K562 (cell line): ENCODE data around the gene AIFM3. TPM values are rescaled to one million over a fixed set of nuclear protein-coding genes. Genes with fewer than 3 reads are reported as not detected.

Source experiments
- CHD2 ChIP-seq: IDR thresholded peaks from 2 replicates; pipeline ENCODE4 v1.6.1; 2011; ENCODE audit warnings: low read depth, low read length
- DACH1 ChIP-seq: fragments of 450-650 bp; IDR thresholded peaks from 2 replicates; pipeline ENCODE4 v1.6.1; 2018; ENCODE audit not compliant: partially characterized antibody
- E2F1 ChIP-seq: sonication (generic); formaldehyde crosslinking; IDR thresholded peaks from 2 replicates; pipeline ENCODE4 v1.8.1; 2023; ENCODE audit warnings: mild to moderate bottlenecking, missing genetic modification reagents, moderate library complexity
- FOS ChIP-seq: IDR thresholded peaks from 3 replicates; pipeline ENCODE4 v1.6.1; 2011; ENCODE audit not compliant: insufficient read length; ENCODE audit errors: extremely low read depth
- HNRNPLL ChIP-seq: fragments of 200-400 bp; formaldehyde crosslinking; IDR thresholded peaks from 2 replicates; pipeline ENCODE4 v1.6.1; 2017; ENCODE audit warnings: low read length, low read depth, mild to moderate bottlenecking; ENCODE audit not compliant: poor library complexity, severe bottlenecking
- KDM2B ChIP-seq: fragments of 250-450 bp; sonication (Bioruptor Pico); IDR thresholded peaks from 2 replicates; pipeline ENCODE4 v1.8.0; 2021; ENCODE audit warnings: mild to moderate bottlenecking, moderate library complexity
- MTA1 ChIP-seq: fragments of 450-650 bp; IDR thresholded peaks from 2 replicates; pipeline ENCODE4 v1.6.1; 2017; ENCODE audit warnings: borderline replicate concordance
- PTBP1 ChIP-seq: fragments of 200-400 bp; formaldehyde crosslinking; IDR thresholded peaks from 2 replicates; pipeline ENCODE4 v1.6.1; 2017; ENCODE audit warnings: low read depth, low read length
- RFX5 ChIP-seq: IDR thresholded peaks from 2 replicates; pipeline ENCODE4 v1.6.1; 2011; ENCODE audit warnings: low read depth, mild to moderate bottlenecking, improper control_type of control experiment, low read length
- STAT5A ChIP-seq: IDR thresholded peaks from 2 replicates; pipeline ENCODE4 v1.6.1; 2012; ENCODE audit warnings: low read length, inconsistent platforms, borderline replicate concordance
- TBL1XR1 ChIP-seq, 2 experiments: IDR thresholded peaks; 2 replicates each; pipeline ENCODE4 v1.6.1; 2012; ENCODE audit warnings: improper control_type of control experiment in 2 of 2, low read length in 2 of 2, mild to moderate bottlenecking in 1 of 2
- TCF7L2 ChIP-seq: fragments of 150-350 bp; IDR thresholded peaks from 2 replicates; pipeline ENCODE4 v1.6.1; 2016; ENCODE audit warnings: low read depth, mild to moderate bottlenecking, low read length, moderate library complexity
- TSC22D4 ChIP-seq: fragments of 450-650 bp; IDR thresholded peaks from 2 replicates; pipeline ENCODE4 v1.6.1; 2016; ENCODE audit warnings: missing genetic modification characterization, missing biosample characterization, control low read depth
- ZFPM2 ChIP-seq: fragments of 250-450 bp; sonication (Bioruptor Pico); IDR thresholded peaks from 2 replicates; pipeline ENCODE4 v1.5.1; 2022; ENCODE audit warnings: mild to moderate bottlenecking
- ZNF699 ChIP-seq: fragments of 250-450 bp; sonication (Bioruptor Pico); IDR thresholded peaks from 2 replicates; pipeline ENCODE4 v1.8.0; 2021; ENCODE audit warnings: mild to moderate bottlenecking, moderate library complexity; ENCODE audit not compliant: insufficient replicate concordance
- polyA plus RNA-seq, 8 experiments: library from polyadenylated mRNA; depleted of rRNA in 4 of 8; stranded (reverse) in 5 of 8; unstranded in 3 of 8; fragments of >200 nt; fragmentation: Nextera tagmentation in 2 of 8; fragmentation: Illumina TruSeq in 1 of 8; extraction: Ambion mirVana in 2 of 8; extraction: Trizol in 1 of 8; gene quantifications; 2 replicates each; pipeline versions ENCODE4 v1.2.1 to v1.2.3, GENCODE V29; 2011 to 2014; ENCODE audit warnings: inconsistent platforms in 1 of 8, missing spikeins in 1 of 8
- total RNA-seq, 7 experiments: library from RNA; depleted of rRNA in 6 of 7; stranded (reverse); fragments of >200 nt in 6 of 7; fragmentation: Illumina TruSeq in 2 of 7; extraction: Trizol in 2 of 7; gene quantifications; 2 replicates each; pipeline versions ENCODE4 v1.2.1 to v1.2.3, GENCODE V29; 2011 to 2021; ENCODE audit warnings: low replicate concordance in 1 of 7
- TF ChIP-seq, protein P1 (sequence below): fragments of 450-650 bp; formaldehyde crosslinking; conservative IDR thresholded peaks from 2 replicates; pipeline ENCODE4 v1.4.0; 2022; ENCODE audit warnings: mild to moderate bottlenecking, missing genetic modification characterization
- TF ChIP-seq, protein P2 (sequence below): IDR thresholded peaks from 2 replicates; pipeline ENCODE4 v1.6.1; 2016; ENCODE audit warnings: missing genetic modification characterization, missing compliant biosample characterization
- TF ChIP-seq, protein P3 (sequence below): fragments of 250-450 bp; sonication (Bioruptor Pico); IDR thresholded peaks from 2 replicates; pipeline ENCODE4 v1.9.0; 2021; ENCODE audit warnings: mild to moderate bottlenecking, inconsistent platforms
- TF ChIP-seq, protein P4 (sequence below): fragments of 450-650 bp; IDR thresholded peaks from 2 replicates; pipeline ENCODE4 v1.6.1; 2017; ENCODE audit warnings: antibody characterized with exemption

AIFM3 gene
- total and polyA plus RNA-seq, 9 of the 15 experiments (the other 6 are each of a cell fraction or from before 2014, with no cell fraction given) = 0.03 to 0.20 (median 0.07) TPM; not detected in 1

GRCh38 chr22:20986365-20986764, 19.3 kb downstream of the AIFM3 start (continued):
- TF ChIP-seq TCF7L2 (no peak), RFX5 (0 out of 2 replicates have a peak, but pooled peaks have one; percentile 19), TSC22D4 (no peak), DACH1 (no peak), STAT5A (no peak), ZFPM2 (CRISPR knock-in tag) (peak; percentile 9; the same call in 1 of the 2 replicates), TBL1XR1 (IDR thresholded peaks at IDR 0.05; ENCODE audit: low read length in 2 of 2) (no peak), HNRNPLL (no peak), KDM2B (no peak), MTA1 (no peak), CHD2 (no peak), FOS (no peak), E2F1 (CRISPR knock-in tag) (no peak), PTBP1 (no peak), ZNF699 (CRISPR knock-in tag) (no peak)
- TF ChIP-seq, protein P1, sequence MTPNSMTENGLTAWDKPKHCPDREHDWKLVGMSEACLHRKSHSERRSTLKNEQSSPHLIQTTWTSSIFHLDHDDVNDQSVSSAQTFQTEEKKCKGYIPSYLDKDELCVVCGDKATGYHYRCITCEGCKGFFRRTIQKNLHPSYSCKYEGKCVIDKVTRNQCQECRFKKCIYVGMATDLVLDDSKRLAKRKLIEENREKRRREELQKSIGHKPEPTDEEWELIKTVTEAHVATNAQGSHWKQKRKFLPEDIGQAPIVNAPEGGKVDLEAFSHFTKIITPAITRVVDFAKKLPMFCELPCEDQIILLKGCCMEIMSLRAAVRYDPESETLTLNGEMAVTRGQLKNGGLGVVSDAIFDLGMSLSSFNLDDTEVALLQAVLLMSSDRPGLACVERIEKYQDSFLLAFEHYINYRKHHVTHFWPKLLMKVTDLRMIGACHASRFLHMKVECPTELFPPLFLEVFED (CRISPR knock-in tag) = peak; percentile 98
- TF ChIP-seq, protein P2, sequence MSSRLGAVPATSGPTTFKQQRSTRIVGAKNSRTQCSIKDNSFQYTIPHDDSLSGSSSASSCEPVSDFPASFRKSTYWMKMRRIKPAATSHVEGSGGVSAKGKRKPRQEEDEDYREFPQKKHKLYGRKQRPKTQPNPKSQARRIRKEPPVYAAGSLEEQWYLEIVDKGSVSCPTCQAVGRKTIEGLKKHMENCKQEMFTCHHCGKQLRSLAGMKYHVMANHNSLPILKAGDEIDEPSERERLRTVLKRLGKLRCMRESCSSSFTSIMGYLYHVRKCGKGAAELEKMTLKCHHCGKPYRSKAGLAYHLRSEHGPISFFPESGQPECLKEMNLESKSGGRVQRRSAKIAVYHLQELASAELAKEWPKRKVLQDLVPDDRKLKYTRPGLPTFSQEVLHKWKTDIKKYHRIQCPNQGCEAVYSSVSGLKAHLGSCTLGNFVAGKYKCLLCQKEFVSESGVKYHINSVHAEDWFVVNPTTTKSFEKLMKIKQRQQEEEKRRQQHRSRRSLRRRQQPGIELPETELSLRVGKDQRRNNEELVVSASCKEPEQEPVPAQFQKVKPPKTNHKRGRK (tag) = no peak; the same call in 1 of the 2 replicates
- TF ChIP-seq, protein P3, sequence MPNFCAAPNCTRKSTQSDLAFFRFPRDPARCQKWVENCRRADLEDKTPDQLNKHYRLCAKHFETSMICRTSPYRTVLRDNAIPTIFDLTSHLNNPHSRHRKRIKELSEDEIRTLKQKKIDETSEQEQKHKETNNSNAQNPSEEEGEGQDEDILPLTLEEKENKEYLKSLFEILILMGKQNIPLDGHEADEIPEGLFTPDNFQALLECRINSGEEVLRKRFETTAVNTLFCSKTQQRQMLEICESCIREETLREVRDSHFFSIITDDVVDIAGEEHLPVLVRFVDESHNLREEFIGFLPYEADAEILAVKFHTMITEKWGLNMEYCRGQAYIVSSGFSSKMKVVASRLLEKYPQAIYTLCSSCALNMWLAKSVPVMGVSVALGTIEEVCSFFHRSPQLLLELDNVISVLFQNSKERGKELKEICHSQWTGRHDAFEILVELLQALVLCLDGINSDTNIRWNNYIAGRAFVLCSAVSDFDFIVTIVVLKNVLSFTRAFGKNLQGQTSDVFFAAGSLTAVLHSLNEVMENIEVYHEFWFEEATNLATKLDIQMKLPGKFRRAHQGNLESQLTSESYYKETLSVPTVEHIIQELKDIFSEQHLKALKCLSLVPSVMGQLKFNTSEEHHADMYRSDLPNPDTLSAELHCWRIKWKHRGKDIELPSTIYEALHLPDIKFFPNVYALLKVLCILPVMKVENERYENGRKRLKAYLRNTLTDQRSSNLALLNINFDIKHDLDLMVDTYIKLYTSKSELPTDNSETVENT = peak; percentile 30; the same call in 1 of the 2 replicates
- TF ChIP-seq, protein P4, sequence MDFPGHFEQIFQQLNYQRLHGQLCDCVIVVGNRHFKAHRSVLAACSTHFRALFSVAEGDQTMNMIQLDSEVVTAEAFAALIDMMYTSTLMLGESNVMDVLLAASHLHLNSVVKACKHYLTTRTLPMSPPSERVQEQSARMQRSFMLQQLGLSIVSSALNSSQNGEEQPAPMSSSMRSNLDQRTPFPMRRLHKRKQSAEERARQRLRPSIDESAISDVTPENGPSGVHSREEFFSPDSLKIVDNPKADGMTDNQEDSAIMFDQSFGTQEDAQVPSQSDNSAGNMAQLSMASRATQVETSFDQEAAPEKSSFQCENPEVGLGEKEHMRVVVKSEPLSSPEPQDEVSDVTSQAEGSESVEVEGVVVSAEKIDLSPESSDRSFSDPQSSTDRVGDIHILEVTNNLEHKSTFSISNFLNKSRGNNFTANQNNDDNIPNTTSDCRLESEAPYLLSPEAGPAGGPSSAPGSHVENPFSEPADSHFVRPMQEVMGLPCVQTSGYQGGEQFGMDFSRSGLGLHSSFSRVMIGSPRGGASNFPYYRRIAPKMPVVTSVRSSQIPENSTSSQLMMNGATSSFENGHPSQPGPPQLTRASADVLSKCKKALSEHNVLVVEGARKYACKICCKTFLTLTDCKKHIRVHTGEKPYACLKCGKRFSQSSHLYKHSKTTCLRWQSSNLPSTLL = no peak
